HG03045 (cell line): ENCODE data around the gene P2RY13.

ENCODE experiments used
- ATAC-seq: cut with Tn5 transposase; IDR thresholded peaks from one replicate; pipeline ENCODE4 v1.9.1; 2021; ENCODE audit warnings: mild to moderate bottlenecking, moderate library complexity; ENCODE audit not compliant: unreplicated experiment

P2RY13 gene

GRCh38 chr3:151297429-151297828 is 31.9 kb downstream of the P2RY13 start:
- no peak for ATAC-seq

- no peak for ATAC-seq
Observed at GRCh38 chr3:151296226-151296625, 33.1 kb downstream of the P2RY13 start.

GRCh38 chr3:151293127-151293526 is 36.2 kb downstream of the P2RY13 start:
- ATAC-seq, result no peak

GRCh38 chr3:151290673-151291072 is 38.7 kb downstream of the P2RY13 start:
- ATAC-seq, result no peak

- ATAC-seq, result no peak
Observed at GRCh38 chr3:151289445-151289844, 39.9 kb downstream of the P2RY13 start.

- ATAC-seq, result no peak
Observed at GRCh38 chr3:151285940-151286339, 43.4 kb downstream of the P2RY13 start.

GRCh38 chr3:151283907-151284461 is 45.4 kb downstream of the P2RY13 start:
- no peak for ATAC-seq

GRCh38 chr3:151283387-151283786 is 46.0 kb downstream of the P2RY13 start:
- no peak for ATAC-seq

- ATAC-seq, result no peak
Observed at GRCh38 chr3:151282921-151283320, 46.4 kb downstream of the P2RY13 start.

- no peak for ATAC-seq
Observed at GRCh38 chr3:151281671-151282324, 47.6 kb downstream of the P2RY13 start.

- ATAC-seq, result no peak
Observed at GRCh38 chr3:151278230-151278629, 51.1 kb downstream of the P2RY13 start, which contains the start of gene P2RY14. Gene P2RY14, minus strand, starts transcription at chr3:151278542. Its CDS starts 64,226 bp downstream, at chr3:151214316.

GRCh38 chr3:151276687-151277042 is 52.7 kb downstream of the P2RY13 start:
- ATAC-seq, result peak; percentile 67
